NOMO-1 treated with dmso at 0.1 percent for 144 hours (cell line): ENCODE data around the gene DTWD2.
"Not testable (repeated sequence)": the region's sequence is repeated elsewhere in the genome, so short reads cannot be mapped to it uniquely, and the experiment has no call there.

Source experiments
- DNase-seq: peaks from one replicate; lab custom pipeline; 2025; ENCODE audit not compliant: unreplicated experiment; lab: John Stamatoyannopoulos, UW

Gene DTWD2

GRCh38 chr5:118952992-118953651 is 35.2 kb downstream of the DTWD2 start:
- no peak for DNase-seq

- DNase-seq, result not testable (repeated sequence)
These were observed 36.0 kb downstream of the DTWD2 start for GRCh38 chr5:118952306-118952705.

GRCh38 chr5:118950354-118950753 is 38.0 kb downstream of the DTWD2 start:
- DNase-seq, result not testable (repeated sequence)

GRCh38 chr5:118946138-118946800 is 42.1 kb downstream of the DTWD2 start:
- no peak for DNase-seq

GRCh38 chr5:118937393-118938061 is 50.8 kb downstream of the DTWD2 start:
- no peak for DNase-seq

GRCh38 chr5:118933703-118934102 is 54.6 kb downstream of the DTWD2 start:
- no peak for DNase-seq

- DNase-seq, result no peak
These were observed 56.8 kb downstream of the DTWD2 start for GRCh38 chr5:118931564-118931963.

- DNase-seq, result no peak
These were observed 64.3 kb downstream of the DTWD2 start for GRCh38 chr5:118924006-118924389.

- DNase-seq, result no peak
These were observed 64.9 kb downstream of the DTWD2 start for GRCh38 chr5:118923295-118924005.

- DNase-seq, result no peak
These were observed 66.5 kb downstream of the DTWD2 start for GRCh38 chr5:118921866-118922265.

GRCh38 chr5:118919016-118919415 is 69.3 kb downstream of the DTWD2 start:
- no peak for DNase-seq

- no peak for DNase-seq
These were observed 70.1 kb downstream of the DTWD2 start for GRCh38 chr5:118918232-118918631.

- DNase-seq, result not testable (repeated sequence)
These were observed 80.8 kb downstream of the DTWD2 start for GRCh38 chr5:118907536-118907935.

- no peak for DNase-seq
These were observed 81.4 kb downstream of the DTWD2 start for GRCh38 chr5:118906947-118907346.

GRCh38 chr5:118905196-118905595 is 83.2 kb downstream of the DTWD2 start:
- no peak for DNase-seq

- no peak for DNase-seq
These were observed 85.5 kb downstream of the DTWD2 start for GRCh38 chr5:118902656-118903438.

GRCh38 chr5:118894709-118895108 is 93.6 kb downstream of the DTWD2 start:
- peak; percentile 37 for DNase-seq

GRCh38 chr5:118891252-118891651 is 97.1 kb downstream of the DTWD2 start:
- no peak for DNase-seq

- DNase-seq, result no peak
These were observed 99.2 kb downstream of the DTWD2 start for GRCh38 chr5:118889165-118889564.

- DNase-seq, result no peak
These were observed 99.8 kb downstream of the DTWD2 start for GRCh38 chr5:118888556-118888955.

GRCh38 chr5:118883362-118883761 is 105.0 kb downstream of the DTWD2 start:
- peak; percentile 79 for DNase-seq
